Hepatocyte (in vitro differentiated cells): ENCODE measurements around the gene STX3.

ENCODE experiments used
- EZH2 ChIP-seq: fragments of 200-600 bp; sonication (generic); IDR thresholded peaks from 2 replicates; pipeline ENCODE4 v1.6.1; 2016; ENCODE audit warnings: antibody characterized with exemption, mild to moderate bottlenecking, borderline replicate concordance
- EZH2phosphoT487 ChIP-seq: fragments of 200-600 bp; sonication (generic); IDR thresholded peaks from one replicate; pipeline ENCODE4 v1.6.1; 2018; ENCODE audit warnings: antibody characterized with exemption, mild to moderate bottlenecking, low read depth, moderate library complexity; ENCODE audit not compliant: unreplicated experiment, severe bottlenecking
- TF ChIP-seq, protein P1 (sequence below): fragments of 200-600 bp; sonication (generic); IDR thresholded peaks from 2 replicates; pipeline ENCODE4 v1.5.1; 2016; ENCODE audit warnings: antibody characterized with exemption, mild to moderate bottlenecking; ENCODE audit not compliant: poor library complexity

DNA sequence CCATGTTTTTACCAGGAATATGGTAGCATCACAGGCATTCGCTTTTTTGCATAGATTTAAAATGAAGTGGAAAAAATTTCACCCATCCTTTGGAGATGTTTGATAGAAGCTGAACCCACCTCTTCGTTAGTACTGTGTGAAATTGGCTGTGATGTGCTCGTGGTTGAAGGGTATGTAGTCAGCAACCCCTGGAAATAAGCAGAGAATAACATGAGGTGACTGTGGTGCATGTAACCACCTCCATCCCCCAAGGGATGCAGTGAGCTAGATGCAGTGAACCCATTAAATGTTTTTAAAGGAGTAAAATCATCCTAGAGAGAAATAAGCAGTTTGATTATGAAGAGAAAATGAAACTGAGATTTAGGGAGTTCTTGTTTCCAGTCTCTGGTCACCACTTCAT is 74.2 kb downstream of the STX3 start:
- TF ChIP-seq, protein P1, sequence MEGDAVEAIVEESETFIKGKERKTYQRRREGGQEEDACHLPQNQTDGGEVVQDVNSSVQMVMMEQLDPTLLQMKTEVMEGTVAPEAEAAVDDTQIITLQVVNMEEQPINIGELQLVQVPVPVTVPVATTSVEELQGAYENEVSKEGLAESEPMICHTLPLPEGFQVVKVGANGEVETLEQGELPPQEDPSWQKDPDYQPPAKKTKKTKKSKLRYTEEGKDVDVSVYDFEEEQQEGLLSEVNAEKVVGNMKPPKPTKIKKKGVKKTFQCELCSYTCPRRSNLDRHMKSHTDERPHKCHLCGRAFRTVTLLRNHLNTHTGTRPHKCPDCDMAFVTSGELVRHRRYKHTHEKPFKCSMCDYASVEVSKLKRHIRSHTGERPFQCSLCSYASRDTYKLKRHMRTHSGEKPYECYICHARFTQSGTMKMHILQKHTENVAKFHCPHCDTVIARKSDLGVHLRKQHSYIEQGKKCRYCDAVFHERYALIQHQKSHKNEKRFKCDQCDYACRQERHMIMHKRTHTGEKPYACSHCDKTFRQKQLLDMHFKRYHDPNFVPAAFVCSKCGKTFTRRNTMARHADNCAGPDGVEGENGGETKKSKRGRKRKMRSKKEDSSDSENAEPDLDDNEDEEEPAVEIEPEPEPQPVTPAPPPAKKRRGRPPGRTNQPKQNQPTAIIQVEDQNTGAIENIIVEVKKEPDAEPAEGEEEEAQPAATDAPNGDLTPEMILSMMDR = no peak
- no peak for TF ChIP-seq EZH2
- TF ChIP-seq EZH2phosphoT487 = no peak
